Tibial nerve (tissue), 4 donors: ENCODE results near the gene DBI. TPM values are rescaled to one million over a fixed set of nuclear protein-coding genes. Genes with fewer than 3 reads are reported as not detected.

Source experiments
- DNase-seq, 2 donors: peaks; one replicate each; pipeline ENCODE4 v3.0.0-alpha.2; 2019; ENCODE audit warnings: low spot score in 2 of 2
- H3K27ac ChIP-seq, 4 donors: fragments of 200-600 bp; sonication (generic) in 3 of 4; one replicate each; pipeline ENCODE4 v1.5.1; 2017 to 2019; ENCODE audit warnings: mild to moderate bottlenecking in 1 of 4
- H3K27me3 ChIP-seq, 2 donors: fragments of 200-600 bp; sonication (generic) in 1 of 2; one replicate each; pipeline versions ENCODE4 v1.5.1 to v1.6.0; 2017 to 2019
- H3K36me3 ChIP-seq, 3 donors: fragments of 200-600 bp; sonication (generic); one replicate each; pipeline ENCODE4 v1.5.1; 2018 to 2019
- H3K4me1 ChIP-seq, 4 donors: fragments of 200-600 bp; sonication (generic) in 3 of 4; one replicate each; pipeline ENCODE4 v1.5.1; 2017 to 2019
- H3K4me3 ChIP-seq, 4 donors: fragments of 200-600 bp; sonication (generic) in 3 of 4; one replicate each; pipeline ENCODE4 v1.5.1; 2017 to 2019; ENCODE audit warnings: mild to moderate bottlenecking in 1 of 4, moderate library complexity in 1 of 4
- H3K9me3 ChIP-seq, 4 donors: fragments of 200-600 bp; sonication (generic) in 3 of 4; one replicate each; pipeline ENCODE4 v1.5.1; 2017 to 2019
- CTCF ChIP-seq, 5 experiments: fragments of 200-600 bp in 3 of 5; fragments of 450-650 bp in 2 of 5; sonication (generic) in 3 of 5; IDR thresholded peaks; one replicate each; pipeline ENCODE4 v1.5.1; 2016 to 2019; ENCODE audit warnings: antibody characterized with exemption in 5 of 5, mild to moderate bottlenecking in 3 of 5, moderate library complexity in 2 of 5
- EP300 ChIP-seq, 2 donors: sonication (generic); formaldehyde crosslinking; IDR thresholded peaks; one replicate each; pipeline ENCODE4 v1.6.1; 2017; ENCODE audit warnings: antibody characterized with exemption in 2 of 2, mild to moderate bottlenecking in 1 of 2
- POLR2A ChIP-seq, 2 donors: fragments of 450-650 bp; IDR thresholded peaks; one replicate each; pipeline ENCODE4 v1.6.1; 2017; ENCODE audit warnings: antibody characterized with exemption in 2 of 2, mild to moderate bottlenecking in 2 of 2, moderate library complexity in 2 of 2
- WGBS, 2 donors: methylation state at CpG; one replicate each; pipeline ENCODE4 v1.1.5; 2018; 5-methylcytosine and 5-hydroxymethylcytosine counted together
- total RNA-seq, 4 donors: library from RNA; depleted of rRNA; stranded (reverse); fragments of >200 nt; gene quantifications; one replicate each; pipeline ENCODE4 v1.1.0, GENCODE V29; 2016

Gene DBI
- total RNA-seq, 4 donors from 2014 or later: 73.7 to 135 (median 105) TPM

- TF ChIP-seq POLR2A (IDR thresholded peaks at IDR 0.05) (no peak), EP300 (IDR thresholded peaks at IDR 0.05) (peak in 1 of 2 donors; percentile 49)
- no peaks in the 10 kb centered on the region for H3K4me1 ChIP-seq
- no peaks in the 10 kb centered on the region for H3K27me3 ChIP-seq
- 68 to 95% methylated on average over 1 of the region's 1 CpG for WGBS, 2 donors
- H3K36me3 ChIP-seq: peaks cover 0 to 4% (median 0%) of the 10 kb centered on the region in 3 donors
- DNase-seq: no peak
- no peak overlapping the region for H3K4me3 ChIP-seq
- H3K27ac ChIP-seq: no peak overlapping the region
- H3K9me3 ChIP-seq: no peaks in the 10 kb centered on the region
Measured at GRCh38 chr2:119326938-119327337, 39.8 kb upstream of the DBI start.

DNA sequence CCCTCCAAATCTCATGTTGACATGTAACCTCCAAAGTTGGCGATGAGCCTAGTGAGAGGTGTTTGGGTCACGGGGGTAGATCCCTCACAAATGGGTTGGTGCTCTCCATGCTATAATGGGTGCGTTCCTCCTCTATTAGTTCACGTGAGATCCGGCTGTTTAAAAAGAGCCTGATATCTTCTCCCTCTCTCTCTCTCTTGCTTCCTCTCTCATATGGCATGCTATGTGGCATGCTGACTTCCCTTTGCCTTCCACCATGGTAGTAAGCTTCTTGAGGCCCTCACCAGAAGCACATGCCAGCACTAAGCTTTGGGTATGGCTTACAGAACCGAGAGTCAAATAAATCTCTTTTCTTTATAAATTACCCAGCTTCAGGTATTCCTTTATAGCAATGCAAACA, 39.3 kb upstream of the DBI start:
- H3K27me3 ChIP-seq: no peaks in the 10 kb centered on the region
- TF ChIP-seq POLR2A (IDR thresholded peaks at IDR 0.05) (no peak), EP300 (IDR thresholded peaks at IDR 0.05) (no peak), CTCF (IDR thresholded peaks at IDR 0.05) (no peak)
- 94 to 98% methylated on average over 6 of the region's 6 CpGs for WGBS, 2 donors
- no peak overlapping the region for H3K27ac ChIP-seq
- no peaks in the 10 kb centered on the region for H3K9me3 ChIP-seq
- no peaks in the 10 kb centered on the region for H3K4me1 ChIP-seq
- peaks cover 0 to 4% (median 0%) of the 10 kb centered on the region in 3 donors for H3K36me3 ChIP-seq
- H3K4me3 ChIP-seq: no peak overlapping the region
- no peak for DNase-seq

- no peak overlapping the region for H3K27ac ChIP-seq
- no peak overlapping the region for H3K4me3 ChIP-seq
- H3K27me3 ChIP-seq: no peaks in the 10 kb centered on the region
- TF ChIP-seq CTCF (IDR thresholded peaks at IDR 0.05) (no peak), POLR2A (IDR thresholded peaks at IDR 0.05) (no peak), EP300 (IDR thresholded peaks at IDR 0.05) (no peak)
- no peaks in the 10 kb centered on the region for H3K9me3 ChIP-seq
- DNase-seq: no peak
- peaks cover 0 to 42% (median 0%) of the 10 kb centered on the region in 3 donors for H3K36me3 ChIP-seq
- H3K4me1 ChIP-seq: no peaks in the 10 kb centered on the region
- whole genome bisulfite sequencing, 2 donors: 95 to 97% methylated on average over 6 of the region's 6 CpGs
Measured at GRCh38 chr2:119332953-119333352, 33.8 kb upstream of the DBI start.

DNA sequence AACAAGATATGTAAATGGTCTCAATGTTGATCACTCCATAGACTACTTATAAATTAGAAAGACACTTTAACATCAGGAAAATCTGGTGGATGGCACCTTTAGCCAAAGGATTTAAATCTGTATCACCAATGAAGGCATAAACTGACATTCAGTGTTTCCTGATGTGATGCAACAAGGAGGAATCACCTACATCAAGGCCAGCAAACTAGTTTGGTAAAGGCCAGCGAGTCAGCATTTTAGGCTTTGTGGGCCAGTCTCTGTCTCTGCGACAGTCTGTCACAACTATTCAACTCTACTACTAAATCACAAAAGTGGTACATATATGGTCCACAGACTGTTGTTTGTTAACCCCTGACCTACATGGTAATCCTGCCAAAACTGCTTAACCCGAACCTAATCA, 33.4 kb upstream of the DBI start:
- Histone ChIP-seq H3K27ac (no peak overlapping the region), H3K27me3 (no peaks in the 10 kb centered on the region), H3K9me3 (no peaks in the 10 kb centered on the region), H3K4me1 (no peaks in the 10 kb centered on the region), H3K4me3 (no peak overlapping the region), H3K36me3 (peaks cover 0 to 44% (median 0%) of the 10 kb centered on the region in 3 donors)
- no peak for DNase-seq
- WGBS, 2 donors: 76 to 86% methylated on average over 3 of the region's 3 CpGs
- TF ChIP-seq EP300 (IDR thresholded peaks at IDR 0.05): no peak
- no peak for TF ChIP-seq CTCF (IDR thresholded peaks at IDR 0.05)
- TF ChIP-seq POLR2A (IDR thresholded peaks at IDR 0.05): no peak

- H3K27me3 ChIP-seq: no peaks in the 10 kb centered on the region
- no peak overlapping the region for H3K4me3 ChIP-seq
- no peak overlapping the region for H3K27ac ChIP-seq
- DNase-seq: no peak
- peaks cover 0 to 48% (median 0%) of the 10 kb centered on the region in 3 donors for H3K36me3 ChIP-seq
- H3K9me3 ChIP-seq: no peaks in the 10 kb centered on the region
- no peaks in the 10 kb centered on the region for H3K4me1 ChIP-seq
- 94 to 97% methylated on average over 2 of the region's 2 CpGs for WGBS, 2 donors
- TF ChIP-seq EP300 (IDR thresholded peaks at IDR 0.05) (no peak), CTCF (IDR thresholded peaks at IDR 0.05) (no peak), POLR2A (IDR thresholded peaks at IDR 0.05) (no peak)
Measured at GRCh38 chr2:119333833-119334232, 32.9 kb upstream of the DBI start.

DNA sequence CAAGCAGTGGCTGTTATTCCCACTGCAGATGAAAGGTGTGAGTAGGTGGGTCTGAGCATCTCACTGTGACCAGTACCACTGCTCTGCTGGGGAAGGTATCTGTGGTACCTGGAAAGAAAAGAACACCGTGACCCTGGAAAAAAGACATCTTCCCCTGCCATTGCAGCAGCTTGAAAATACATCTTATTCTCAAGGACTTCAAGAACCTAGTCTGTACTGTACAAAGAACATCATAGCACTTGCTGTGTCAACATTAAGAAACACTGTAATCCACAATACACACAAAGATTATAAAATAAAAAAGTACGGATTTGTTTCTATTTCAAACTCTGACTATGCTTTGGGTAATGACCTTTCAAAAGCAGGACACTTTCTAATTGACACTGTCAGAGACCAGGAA, 29.0 kb upstream of the DBI start:
- TF ChIP-seq POLR2A (IDR thresholded peaks at IDR 0.05) (no peak), CTCF (IDR thresholded peaks at IDR 0.05) (no peak), EP300 (IDR thresholded peaks at IDR 0.05) (no peak)
- Histone ChIP-seq H3K4me3 (no peak overlapping the region), H3K27ac (no peak overlapping the region), H3K9me3 (no peaks in the 10 kb centered on the region), H3K27me3 (no peaks in the 10 kb centered on the region), H3K4me1 (no peaks in the 10 kb centered on the region), H3K36me3 (peaks cover 0 to 44% (median 0%) of the 10 kb centered on the region in 3 donors)
- no peak for DNase-seq
- 82 to 85% methylated on average over 2 of the region's 2 CpGs for WGBS, 2 donors
